Hepatocyte (in vitro differentiated cells): ENCODE results near the gene ASTN2. TPM values are rescaled to one million over a fixed set of nuclear protein-coding genes. Genes with fewer than 3 reads are reported as not detected.

Experiments
- DNase-seq: peaks from one replicate; pipeline ENCODE4 v3.0.0-alpha.2; 2016; ENCODE audit warnings: low spot score
- H2AFZ ChIP-seq: fragments of 200-600 bp; sonication (generic); 2 replicates; pipeline ENCODE4 v1.6.0; 2016; ENCODE audit warnings: antibody characterized with exemption, mild to moderate bottlenecking
- H3K27ac ChIP-seq: fragments of 200-600 bp; sonication (generic); 2 replicates; pipeline ENCODE4 v1.5.1; 2016; ENCODE audit warnings: mild to moderate bottlenecking
- H3K27me3 ChIP-seq: fragments of 200-600 bp; sonication (generic); 2 replicates; pipeline ENCODE4 v1.6.1; 2016
- H3K36me3 ChIP-seq: fragments of 200-600 bp; sonication (generic); replicated peaks from 2 replicates; pipeline ENCODE4 v1.5.1; 2016; ENCODE audit warnings: low read depth; ENCODE audit not compliant: insufficient read depth
- H3K4me1 ChIP-seq: fragments of 200-600 bp; sonication (generic); 2 replicates; pipeline ENCODE4 v1.5.1; 2016; ENCODE audit warnings: mild to moderate bottlenecking, moderate library complexity; ENCODE audit not compliant: insufficient read depth
- H3K4me2 ChIP-seq: fragments of 200-600 bp; sonication (generic); 2 replicates; pipeline ENCODE4 v1.6.0; 2016
- H3K4me3 ChIP-seq: fragments of 200-600 bp; sonication (generic); 2 replicates; pipeline ENCODE4 v1.5.1; 2016; ENCODE audit warnings: mild to moderate bottlenecking
- H3K79me2 ChIP-seq: fragments of 200-600 bp; sonication (generic); 2 replicates; pipeline ENCODE4 v1.6.0; 2017; ENCODE audit warnings: mild to moderate bottlenecking
- H3K9me2 ChIP-seq: fragments of 200-600 bp; sonication (generic); replicated peaks from 2 replicates; pipeline ENCODE4 v1.6.0; 2017; ENCODE audit warnings: mild to moderate bottlenecking; ENCODE audit not compliant: insufficient read depth
- H3K9me3 ChIP-seq: fragments of 200-600 bp; sonication (generic); 2 replicates; pipeline ENCODE4 v1.5.1; 2016; ENCODE audit warnings: low read depth, mild to moderate bottlenecking
- H4K20me1 ChIP-seq: fragments of 200-600 bp; sonication (generic); 2 replicates; pipeline ENCODE4 v1.6.0; 2016; ENCODE audit warnings: mild to moderate bottlenecking; ENCODE audit not compliant: insufficient read depth, poor library complexity, severe bottlenecking
- EZH2 ChIP-seq: fragments of 200-600 bp; sonication (generic); IDR thresholded peaks from 2 replicates; pipeline ENCODE4 v1.6.1; 2016; ENCODE audit warnings: antibody characterized with exemption, mild to moderate bottlenecking, borderline replicate concordance
- EZH2phosphoT487 ChIP-seq: fragments of 200-600 bp; sonication (generic); IDR thresholded peaks from one replicate; pipeline ENCODE4 v1.6.1; 2018; ENCODE audit warnings: antibody characterized with exemption, mild to moderate bottlenecking, low read depth, moderate library complexity; ENCODE audit not compliant: unreplicated experiment, severe bottlenecking
- WGBS: methylation state at CpG from one replicate; pipeline ENCODE4 v1.1.6; 2016; ENCODE audit warnings: low lambda C conversion rate; ENCODE audit errors: missing lambda C conversion rate; 5-methylcytosine and 5-hydroxymethylcytosine counted together
- polyA plus RNA-seq: library from polyadenylated mRNA; unstranded; fragments of >200 nt; fragmentation: Nextera tagmentation; extraction: Ambion mirVana; gene quantifications from 2 replicates; pipeline ENCODE4 v1.2.1, GENCODE V29; 2016
- total RNA-seq: library from RNA; depleted of rRNA; stranded (reverse); fragments of >200 nt; gene quantifications from 2 replicates; pipeline ENCODE4 v1.2.3, GENCODE V29; 2014
- TF ChIP-seq, protein P1 (sequence below): fragments of 200-600 bp; sonication (generic); IDR thresholded peaks from 2 replicates; pipeline ENCODE4 v1.5.1; 2016; ENCODE audit warnings: antibody characterized with exemption, mild to moderate bottlenecking; ENCODE audit not compliant: poor library complexity

ASTN2 gene
- total and polyA plus RNA-seq, 2 experiments from 2014 or later = 6.4 to 8.4 TPM

DNA sequence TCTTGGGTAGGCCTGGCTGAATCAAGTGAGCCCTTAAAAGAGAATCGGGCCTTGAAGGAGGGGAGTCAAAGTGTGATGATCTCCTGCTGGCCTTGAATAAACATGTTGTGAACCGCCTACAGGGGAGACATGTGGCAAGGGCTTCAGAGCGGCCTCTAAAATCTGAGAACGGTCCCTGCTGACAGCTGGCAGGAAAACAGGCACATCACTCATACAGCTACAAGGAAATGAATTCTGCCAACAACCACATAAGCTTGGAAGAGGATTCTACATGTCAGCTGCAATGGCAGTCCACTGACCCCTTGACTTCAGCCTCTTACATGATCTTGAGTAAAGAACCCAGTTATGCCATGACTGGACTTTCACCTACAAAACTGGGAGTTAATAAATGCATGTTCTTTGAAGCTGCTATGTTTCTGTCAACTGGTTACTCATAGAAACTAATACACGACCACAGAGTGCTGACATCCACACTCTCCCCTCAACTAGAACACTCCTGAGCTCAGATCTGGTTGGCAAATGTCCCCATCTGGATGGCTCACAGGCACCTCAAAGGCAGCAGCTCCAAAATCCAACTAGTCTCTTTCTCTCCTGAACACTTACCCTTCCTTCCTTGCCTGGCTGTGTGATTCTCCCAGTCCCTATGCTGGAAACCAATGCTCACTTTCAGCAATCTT, 333.1 kb downstream of the ASTN2 start:
- WGBS = 51% methylated on average over 5 of the region's 5 CpGs
- H3K4me2 ChIP-seq = no peak overlapping the region
- H3K27me3 ChIP-seq = no peaks in the 10 kb centered on the region
- H3K36me3 ChIP-seq = no peaks in the 10 kb centered on the region
- no peak for DNase-seq
- H3K4me1 ChIP-seq = no peaks in the 10 kb centered on the region
- H3K9me3 ChIP-seq = no peaks in the 10 kb centered on the region
- H3K79me2 ChIP-seq = no peaks in the 10 kb centered on the region
- H3K4me3 ChIP-seq = no peak overlapping the region
- TF ChIP-seq EZH2 (no peak), EZH2phosphoT487 (no peak)
- TF ChIP-seq, protein P1, sequence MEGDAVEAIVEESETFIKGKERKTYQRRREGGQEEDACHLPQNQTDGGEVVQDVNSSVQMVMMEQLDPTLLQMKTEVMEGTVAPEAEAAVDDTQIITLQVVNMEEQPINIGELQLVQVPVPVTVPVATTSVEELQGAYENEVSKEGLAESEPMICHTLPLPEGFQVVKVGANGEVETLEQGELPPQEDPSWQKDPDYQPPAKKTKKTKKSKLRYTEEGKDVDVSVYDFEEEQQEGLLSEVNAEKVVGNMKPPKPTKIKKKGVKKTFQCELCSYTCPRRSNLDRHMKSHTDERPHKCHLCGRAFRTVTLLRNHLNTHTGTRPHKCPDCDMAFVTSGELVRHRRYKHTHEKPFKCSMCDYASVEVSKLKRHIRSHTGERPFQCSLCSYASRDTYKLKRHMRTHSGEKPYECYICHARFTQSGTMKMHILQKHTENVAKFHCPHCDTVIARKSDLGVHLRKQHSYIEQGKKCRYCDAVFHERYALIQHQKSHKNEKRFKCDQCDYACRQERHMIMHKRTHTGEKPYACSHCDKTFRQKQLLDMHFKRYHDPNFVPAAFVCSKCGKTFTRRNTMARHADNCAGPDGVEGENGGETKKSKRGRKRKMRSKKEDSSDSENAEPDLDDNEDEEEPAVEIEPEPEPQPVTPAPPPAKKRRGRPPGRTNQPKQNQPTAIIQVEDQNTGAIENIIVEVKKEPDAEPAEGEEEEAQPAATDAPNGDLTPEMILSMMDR = no peak
- no peak overlapping the region for H3K27ac ChIP-seq
- no peaks in the 10 kb centered on the region for H4K20me1 ChIP-seq
- no peak overlapping the region for H2AFZ ChIP-seq
- H3K9me2 ChIP-seq = no peaks in the 10 kb centered on the region

DNA sequence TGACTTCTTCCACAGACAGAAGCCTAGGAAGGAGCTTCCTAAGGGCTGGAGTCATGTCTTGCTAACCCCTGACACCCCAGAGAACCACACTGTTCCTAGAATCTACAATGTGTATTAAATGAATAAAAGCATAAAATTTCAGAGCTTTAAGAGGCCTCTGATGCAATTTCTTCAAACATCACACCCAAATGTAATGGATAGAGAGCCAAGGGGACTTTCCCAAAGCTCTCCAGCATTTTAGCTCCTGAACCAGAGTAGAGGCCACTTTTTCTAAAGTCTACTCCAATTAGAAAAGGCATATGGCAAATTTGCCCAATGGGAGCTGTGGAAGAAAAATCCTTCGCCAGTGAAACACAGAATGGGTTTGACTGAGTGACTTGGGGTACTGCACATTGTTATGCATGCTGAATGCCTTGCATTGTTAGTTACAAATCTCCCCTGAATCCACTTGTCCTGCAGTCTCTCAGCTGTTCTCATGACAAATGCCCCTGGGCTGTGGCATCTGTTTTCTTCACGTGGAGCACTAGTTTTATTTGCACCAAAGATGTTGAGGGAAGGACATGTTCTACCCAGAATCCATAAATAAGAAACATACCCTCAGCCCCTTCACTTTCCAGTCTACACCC, 334.0 kb downstream of the ASTN2 start:
- H4K20me1 ChIP-seq = no peaks in the 10 kb centered on the region
- no peak for DNase-seq
- no peaks in the 10 kb centered on the region for H3K36me3 ChIP-seq
- no peaks in the 10 kb centered on the region for H3K27me3 ChIP-seq
- TF ChIP-seq EZH2phosphoT487 (no peak), EZH2 (no peak)
- TF ChIP-seq, protein P1 = no peak
- no peak overlapping the region for H3K4me3 ChIP-seq
- H2AFZ ChIP-seq = no peak overlapping the region
- H3K79me2 ChIP-seq = no peaks in the 10 kb centered on the region
- H3K4me2 ChIP-seq = no peak overlapping the region
- 68% methylated on average over 2 of the region's 2 CpGs for WGBS
- no peaks in the 10 kb centered on the region for H3K9me3 ChIP-seq
- H3K9me2 ChIP-seq = no peaks in the 10 kb centered on the region
- H3K4me1 ChIP-seq = no peaks in the 10 kb centered on the region
- no peak overlapping the region for H3K27ac ChIP-seq

DNA sequence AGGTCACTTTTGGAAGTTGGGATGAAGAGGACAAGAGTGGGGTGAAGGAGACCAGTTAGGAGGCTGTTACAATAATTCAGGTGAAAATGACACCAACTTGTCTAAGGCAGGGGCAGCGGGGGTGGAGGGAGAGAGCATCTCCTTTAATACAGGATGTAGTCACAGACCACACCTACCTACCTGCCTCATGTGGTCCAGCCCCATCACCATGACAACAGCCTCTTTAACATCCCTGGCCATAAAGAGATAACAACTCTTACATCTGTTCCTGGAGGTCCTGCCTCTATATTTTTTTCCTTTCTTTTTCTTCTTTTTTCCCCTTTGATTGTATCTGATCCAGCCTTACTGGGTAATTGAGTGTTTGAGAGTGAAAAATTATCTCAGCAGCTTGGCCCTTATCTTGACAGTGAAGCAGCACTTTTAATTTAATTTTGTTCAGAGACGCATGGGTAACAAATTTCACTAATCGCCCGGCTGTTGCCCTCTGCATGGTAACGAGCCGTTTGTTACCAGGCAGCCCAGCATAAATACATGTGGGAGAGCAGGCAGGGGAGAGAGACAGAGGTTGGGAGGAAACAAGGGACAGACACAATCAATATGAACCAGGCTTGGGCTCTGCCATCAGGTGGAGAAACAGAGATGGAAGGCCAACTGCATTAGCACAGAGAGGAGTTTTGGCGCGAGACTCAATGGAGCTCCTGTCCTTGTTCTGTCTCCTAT, 338.1 kb downstream of the ASTN2 start:
- TF ChIP-seq EZH2 (no peak), EZH2phosphoT487 (no peak)
- TF ChIP-seq, protein P1 = no peak
- H3K4me2 ChIP-seq = no peak overlapping the region
- no peaks in the 10 kb centered on the region for H3K9me3 ChIP-seq
- no peak overlapping the region for H2AFZ ChIP-seq
- no peaks in the 10 kb centered on the region for H3K4me1 ChIP-seq
- H4K20me1 ChIP-seq = no peaks in the 10 kb centered on the region
- H3K9me2 ChIP-seq = no peaks in the 10 kb centered on the region
- no peak overlapping the region for H3K4me3 ChIP-seq
- no peak overlapping the region for H3K27ac ChIP-seq
- H3K36me3 ChIP-seq = no peaks in the 10 kb centered on the region
- WGBS = 80% methylated on average over 8 of the region's 8 CpGs
- no peaks in the 10 kb centered on the region for H3K79me2 ChIP-seq
- H3K27me3 ChIP-seq = no peaks in the 10 kb centered on the region
- no peak for DNase-seq
